Measurements from ENCODE around the gene RPA1. TPM values are rescaled to one million over a fixed set of nuclear protein-coding genes. Genes with fewer than 3 reads are reported as not detected.

RPA1 gene
- total and polyA plus RNA-seq, 4 donors = 9.2 to 29.5 (median 11.9) TPM

DNA sequence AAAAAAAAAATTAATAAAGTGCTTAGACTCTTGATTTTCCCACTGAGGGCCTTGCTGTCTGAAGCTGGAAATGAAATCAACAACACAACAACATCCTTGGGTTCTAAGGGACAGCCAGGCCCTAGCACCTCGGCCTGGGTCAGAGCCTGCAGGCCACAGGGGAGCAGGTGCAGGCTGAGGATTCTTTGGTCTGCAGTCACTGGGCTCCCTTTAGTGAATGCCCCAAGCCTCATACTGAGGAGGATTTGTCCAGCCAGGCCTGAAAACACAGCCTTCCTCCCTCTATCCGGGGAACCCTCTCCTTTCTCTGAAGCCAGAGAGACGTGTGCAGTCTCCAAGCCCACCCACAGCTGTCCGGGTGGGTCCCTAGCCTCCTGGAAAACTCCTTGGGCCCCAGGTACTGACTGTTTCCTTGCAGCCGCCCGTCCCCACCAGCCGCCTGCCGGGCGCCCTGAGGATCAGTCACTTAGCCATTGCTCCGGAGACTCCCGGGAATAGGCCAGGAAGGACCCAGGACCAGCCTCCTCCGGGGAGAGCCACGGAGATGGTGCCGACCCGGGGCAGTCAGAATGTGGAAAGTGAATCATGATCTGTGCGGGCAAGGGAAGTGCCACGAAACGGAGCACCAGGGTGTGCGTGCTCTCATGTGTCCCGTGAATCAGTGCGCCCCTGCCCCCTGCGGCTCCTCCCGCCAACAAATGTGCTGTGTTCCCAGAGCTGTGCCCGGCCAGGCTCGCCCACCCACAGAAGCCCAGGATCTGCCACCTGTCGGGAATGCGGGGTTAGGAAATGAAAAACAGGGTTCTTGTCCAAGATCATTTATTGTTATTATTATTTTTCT lies 104.3 kb downstream of the RPA1 start:
- TF ChIP-seq EGR1 (IDR thresholded peaks at IDR 0.05; ENCODE audit: low read depth in 2 of 2) (no peak), FOXA1 (IDR thresholded peaks at IDR 0.05) (no peak), FOXA2 (IDR thresholded peaks at IDR 0.05) (no peak), YY1 (IDR thresholded peaks at IDR 0.05) (no peak), NR2F2 (IDR thresholded peaks at IDR 0.05) (no peak), TAF1 (conservative IDR thresholded peaks at IDR 0.05) (no peak), RAD21 (IDR thresholded peaks at IDR 0.05) (no peak), HNF4A (conservative IDR thresholded peaks at IDR 0.05) (no peak)
- TF ChIP-seq, protein P1, sequence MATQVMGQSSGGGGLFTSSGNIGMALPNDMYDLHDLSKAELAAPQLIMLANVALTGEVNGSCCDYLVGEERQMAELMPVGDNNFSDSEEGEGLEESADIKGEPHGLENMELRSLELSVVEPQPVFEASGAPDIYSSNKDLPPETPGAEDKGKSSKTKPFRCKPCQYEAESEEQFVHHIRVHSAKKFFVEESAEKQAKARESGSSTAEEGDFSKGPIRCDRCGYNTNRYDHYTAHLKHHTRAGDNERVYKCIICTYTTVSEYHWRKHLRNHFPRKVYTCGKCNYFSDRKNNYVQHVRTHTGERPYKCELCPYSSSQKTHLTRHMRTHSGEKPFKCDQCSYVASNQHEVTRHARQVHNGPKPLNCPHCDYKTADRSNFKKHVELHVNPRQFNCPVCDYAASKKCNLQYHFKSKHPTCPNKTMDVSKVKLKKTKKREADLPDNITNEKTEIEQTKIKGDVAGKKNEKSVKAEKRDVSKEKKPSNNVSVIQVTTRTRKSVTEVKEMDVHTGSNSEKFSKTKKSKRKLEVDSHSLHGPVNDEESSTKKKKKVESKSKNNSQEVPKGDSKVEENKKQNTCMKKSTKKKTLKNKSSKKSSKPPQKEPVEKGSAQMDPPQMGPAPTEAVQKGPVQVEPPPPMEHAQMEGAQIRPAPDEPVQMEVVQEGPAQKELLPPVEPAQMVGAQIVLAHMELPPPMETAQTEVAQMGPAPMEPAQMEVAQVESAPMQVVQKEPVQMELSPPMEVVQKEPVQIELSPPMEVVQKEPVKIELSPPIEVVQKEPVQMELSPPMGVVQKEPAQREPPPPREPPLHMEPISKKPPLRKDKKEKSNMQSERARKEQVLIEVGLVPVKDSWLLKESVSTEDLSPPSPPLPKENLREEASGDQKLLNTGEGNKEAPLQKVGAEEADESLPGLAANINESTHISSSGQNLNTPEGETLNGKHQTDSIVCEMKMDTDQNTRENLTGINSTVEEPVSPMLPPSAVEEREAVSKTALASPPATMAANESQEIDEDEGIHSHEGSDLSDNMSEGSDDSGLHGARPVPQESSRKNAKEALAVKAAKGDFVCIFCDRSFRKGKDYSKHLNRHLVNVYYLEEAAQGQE (IDR thresholded peaks at IDR 0.05) = no peak
- TF ChIP-seq, protein P2, sequence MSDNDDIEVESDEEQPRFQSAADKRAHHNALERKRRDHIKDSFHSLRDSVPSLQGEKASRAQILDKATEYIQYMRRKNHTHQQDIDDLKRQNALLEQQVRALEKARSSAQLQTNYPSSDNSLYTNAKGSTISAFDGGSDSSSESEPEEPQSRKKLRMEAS (IDR thresholded peaks at IDR 0.05) = no peak
- TF ChIP-seq, protein P3, sequence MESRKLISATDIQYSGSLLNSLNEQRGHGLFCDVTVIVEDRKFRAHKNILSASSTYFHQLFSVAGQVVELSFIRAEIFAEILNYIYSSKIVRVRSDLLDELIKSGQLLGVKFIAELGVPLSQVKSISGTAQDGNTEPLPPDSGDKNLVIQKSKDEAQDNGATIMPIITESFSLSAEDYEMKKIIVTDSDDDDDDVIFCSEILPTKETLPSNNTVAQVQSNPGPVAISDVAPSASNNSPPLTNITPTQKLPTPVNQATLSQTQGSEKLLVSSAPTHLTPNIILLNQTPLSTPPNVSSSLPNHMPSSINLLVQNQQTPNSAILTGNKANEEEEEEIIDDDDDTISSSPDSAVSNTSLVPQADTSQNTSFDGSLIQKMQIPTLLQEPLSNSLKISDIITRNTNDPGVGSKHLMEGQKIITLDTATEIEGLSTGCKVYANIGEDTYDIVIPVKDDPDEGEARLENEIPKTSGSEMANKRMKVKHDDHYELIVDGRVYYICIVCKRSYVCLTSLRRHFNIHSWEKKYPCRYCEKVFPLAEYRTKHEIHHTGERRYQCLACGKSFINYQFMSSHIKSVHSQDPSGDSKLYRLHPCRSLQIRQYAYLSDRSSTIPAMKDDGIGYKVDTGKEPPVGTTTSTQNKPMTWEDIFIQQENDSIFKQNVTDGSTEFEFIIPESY (IDR thresholded peaks at IDR 0.05) = no peak
- no peaks in the 10 kb centered on the region for H3K36me3 ChIP-seq (ENCODE audit: control insufficient read depth in 4 of 4, insufficient read depth in 3 of 4, low read depth in 1 of 4, low read length in 3 of 4)
- 93% methylated on average over 27 of the region's 27 CpGs for WGBS
- no peak overlapping the region for H3K9ac ChIP-seq (ENCODE audit: low read depth in 1 of 2, low read length in 2 of 2)
- no peaks in the 10 kb centered on the region for H3K27me3 ChIP-seq (ENCODE audit: control insufficient read depth in 4 of 4, insufficient read depth in 4 of 4, low read length in 3 of 4)
- no peak overlapping the region for H3K4me3 ChIP-seq (ENCODE audit: low read depth in 1 of 3, low read length in 3 of 3)
- no peak for DNase-seq (ENCODE audit: low spot score)
- no peaks in the 10 kb centered on the region for H3K9me3 ChIP-seq (ENCODE audit: control insufficient read depth in 4 of 4, low read length in 3 of 4)
- H3K4me1 ChIP-seq (ENCODE audit: control insufficient read depth in 4 of 4, insufficient read depth in 4 of 4, low read length in 3 of 4) = peaks cover 4 to 7% (median 5%) of the 10 kb centered on the region in 4 donors
- no peak overlapping the region for H3K27ac ChIP-seq (ENCODE audit: low read depth in 1 of 2, low read length in 2 of 2)

DNA sequence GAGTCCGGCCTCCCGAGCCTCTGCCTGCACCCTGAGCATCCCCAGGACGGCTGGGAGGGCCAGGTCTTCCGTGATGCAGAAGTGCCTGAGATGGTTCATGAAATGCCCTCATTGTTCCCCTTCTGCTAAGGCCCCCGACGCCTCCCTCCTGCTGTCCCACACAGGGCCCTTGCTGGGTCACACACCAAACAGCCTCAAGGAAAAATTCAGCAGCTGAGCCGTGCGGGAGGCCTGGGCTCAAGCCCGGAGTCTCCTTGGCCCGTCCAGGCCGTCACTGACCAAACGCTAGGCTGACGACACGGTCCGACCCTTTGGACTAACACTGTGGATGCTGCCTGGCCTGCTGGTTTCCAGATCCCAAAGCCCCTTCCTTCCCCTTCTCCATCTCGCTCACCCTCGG lies 105.1 kb downstream of the RPA1 start:
- no peak overlapping the region for H3K9ac ChIP-seq (ENCODE audit: low read depth in 1 of 2, low read length in 2 of 2)
- no peaks in the 10 kb centered on the region for H3K27me3 ChIP-seq (ENCODE audit: control insufficient read depth in 4 of 4, insufficient read depth in 4 of 4, low read length in 3 of 4)
- DNase-seq (ENCODE audit: low spot score) = no peak
- peaks cover 4 to 7% (median 5%) of the 10 kb centered on the region in 4 donors for H3K4me1 ChIP-seq (ENCODE audit: control insufficient read depth in 4 of 4, insufficient read depth in 4 of 4, low read length in 3 of 4)
- 90% methylated on average over 17 of the region's 17 CpGs for WGBS
- no peak overlapping the region for H3K4me3 ChIP-seq (ENCODE audit: low read depth in 1 of 3, low read length in 3 of 3)
- no peak overlapping the region for H3K27ac ChIP-seq (ENCODE audit: low read depth in 1 of 2, low read length in 2 of 2)
- H3K9me3 ChIP-seq (ENCODE audit: control insufficient read depth in 4 of 4, low read length in 3 of 4) = no peaks in the 10 kb centered on the region
- H3K36me3 ChIP-seq (ENCODE audit: control insufficient read depth in 4 of 4, insufficient read depth in 3 of 4, low read depth in 1 of 4, low read length in 3 of 4) = no peaks in the 10 kb centered on the region
- TF ChIP-seq, protein P3 (IDR thresholded peaks at IDR 0.05) = no peak
- TF ChIP-seq FOXA1 (IDR thresholded peaks at IDR 0.05) (no peak), YY1 (IDR thresholded peaks at IDR 0.05) (no peak), RXRA (IDR thresholded peaks at IDR 0.05) (no peak), EGR1 (IDR thresholded peaks at IDR 0.05; ENCODE audit: low read depth in 2 of 2) (no peak), FOXA2 (IDR thresholded peaks at IDR 0.05) (no peak), TAF1 (conservative IDR thresholded peaks at IDR 0.05) (no peak), JUND (IDR thresholded peaks at IDR 0.05) (no peak), SP1 (IDR thresholded peaks at IDR 0.05) (no peak), HNF4G (IDR thresholded peaks at IDR 0.05) (no peak)
- TF ChIP-seq, protein P4, sequence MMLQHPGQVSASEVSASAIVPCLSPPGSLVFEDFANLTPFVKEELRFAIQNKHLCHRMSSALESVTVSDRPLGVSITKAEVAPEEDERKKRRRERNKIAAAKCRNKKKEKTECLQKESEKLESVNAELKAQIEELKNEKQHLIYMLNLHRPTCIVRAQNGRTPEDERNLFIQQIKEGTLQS (IDR thresholded peaks at IDR 0.05) = no peak
- TF ChIP-seq, protein P2 (IDR thresholded peaks at IDR 0.05) = no peak
- TF ChIP-seq, protein P1 (IDR thresholded peaks at IDR 0.05) = no peak
